Tibial artery (tissue), 4 donors: ENCODE data around the gene AFF3.
"Not testable (repeated sequence)": the region's sequence is repeated elsewhere in the genome, so short reads cannot be mapped to it uniquely, and the experiment has no call there.

ENCODE experiments used
- DNase-seq, 2 donors: peaks; one replicate each; pipeline ENCODE4 v3.0.0-alpha.2; 2019
- H3K27ac ChIP-seq, 2 donors: fragments of 200-600 bp; sonication (generic) in 1 of 2; 1 replicate in 1 of 2; 2 replicates in 1 of 2; pipeline ENCODE4 v1.5.1; 2018 to 2019; ENCODE audit warnings: mild to moderate bottlenecking in 1 of 2
- H3K27me3 ChIP-seq, 2 donors: fragments of 200-600 bp; sonication (generic) in 1 of 2; one replicate each; pipeline versions ENCODE4 v1.5.1 to v1.6.0; 2016 to 2019
- H3K36me3 ChIP-seq, 3 donors: fragments of 200-600 bp; sonication (generic) in 2 of 3; one replicate each; pipeline ENCODE4 v1.5.1; 2016 to 2019; ENCODE audit warnings: mild to moderate bottlenecking in 2 of 3
- H3K4me1 ChIP-seq, 4 donors: fragments of 200-600 bp; sonication (generic) in 2 of 4; 1 replicate in 3 of 4; 2 replicates in 1 of 4; pipeline ENCODE4 v1.5.1; 2016 to 2019
- H3K4me3 ChIP-seq, 2 donors: fragments of 200-600 bp; sonication (generic) in 1 of 2; 1 replicate in 1 of 2; 2 replicates in 1 of 2; pipeline ENCODE4 v1.5.1; 2018 to 2019; ENCODE audit warnings: mild to moderate bottlenecking in 2 of 2
- H3K9me3 ChIP-seq, 3 donors: fragments of 200-600 bp; sonication (generic) in 1 of 3; one replicate each; pipeline ENCODE4 v1.5.1; 2016 to 2019
- CTCF ChIP-seq, 2 experiments: fragments of 200-600 bp in 1 of 2; fragments of 450-650 bp in 1 of 2; IDR thresholded peaks; one replicate each; pipeline ENCODE4 v1.5.1; 2017 to 2019; ENCODE audit warnings: antibody characterized with exemption in 2 of 2, mild to moderate bottlenecking in 1 of 2, moderate library complexity in 1 of 2
- intact Hi-C: fragments of 100-400 bp; cut with DNase I; formaldehyde crosslinking; loops from one replicate; pipeline ENCODE4 v1.15.0; 2023; ENCODE audit warnings: low total_unique reads

Gene AFF3

GRCh38 chr2:99956232-99957030, 186.0 kb downstream of the AFF3 start:
- no peaks in the 10 kb centered on the region for H3K36me3 ChIP-seq
- TF ChIP-seq CTCF (IDR thresholded peaks at IDR 0.05) = no peak
- no peak overlapping the region for H3K27ac ChIP-seq
- H3K27me3 ChIP-seq = no peaks in the 10 kb centered on the region
- H3K9me3 ChIP-seq = no peaks in the 10 kb centered on the region
- intact Hi-C loops = no loop called here
- H3K4me3 ChIP-seq = no peak overlapping the region
- no peaks in the 10 kb centered on the region for H3K4me1 ChIP-seq
- DNase-seq = no peak

GRCh38 chr2:99953750-99954149, 188.6 kb downstream of the AFF3 start:
- Histone ChIP-seq H3K27me3 (no peaks in the 10 kb centered on the region), H3K4me3 (no peak overlapping the region), H3K9me3 (no peaks in the 10 kb centered on the region), H3K27ac (no peak overlapping the region), H3K4me1 (no peaks in the 10 kb centered on the region), H3K36me3 (no peaks in the 10 kb centered on the region)
- DNase-seq = no peak
- intact Hi-C loops = no loop called here
- no peak for TF ChIP-seq CTCF (IDR thresholded peaks at IDR 0.05)

GRCh38 chr2:99949963-99950362, 192.4 kb downstream of the AFF3 start:
- Histone ChIP-seq H3K27ac (no peak overlapping the region), H3K27me3 (no peaks in the 10 kb centered on the region), H3K4me3 (no peak overlapping the region), H3K36me3 (no peaks in the 10 kb centered on the region), H3K9me3 (no peaks in the 10 kb centered on the region), H3K4me1 (no peaks in the 10 kb centered on the region)
- intact Hi-C loops = no loop called here
- TF ChIP-seq CTCF (IDR thresholded peaks at IDR 0.05) = no peak
- DNase-seq = no peak

- intact Hi-C loops = no loop called here
- no peak overlapping the region for H3K27ac ChIP-seq
These were observed 192.9 kb downstream of the AFF3 start for GRCh38 chr2:99949530-99949929.

GRCh38 chr2:99948010-99948409, 194.4 kb downstream of the AFF3 start:
- DNase-seq = no peak
- Histone ChIP-seq H3K4me1 (no peaks in the 10 kb centered on the region), H3K27me3 (no peaks in the 10 kb centered on the region), H3K36me3 (no peaks in the 10 kb centered on the region), H3K27ac (no peak overlapping the region), H3K4me3 (no peak overlapping the region), H3K9me3 (no peaks in the 10 kb centered on the region)
- no peak for TF ChIP-seq CTCF (IDR thresholded peaks at IDR 0.05)
- intact Hi-C loops = no loop called here

More at GRCh38 chr2:99949530-99949929, 192.9 kb downstream of the AFF3 start:
- no peaks in the 10 kb centered on the region for H3K4me1 ChIP-seq
- no peak for TF ChIP-seq CTCF (IDR thresholded peaks at IDR 0.05)
- H3K36me3 ChIP-seq = no peaks in the 10 kb centered on the region
- no peaks in the 10 kb centered on the region for H3K9me3 ChIP-seq
- H3K27me3 ChIP-seq = no peaks in the 10 kb centered on the region
- DNase-seq = no peak
- H3K4me3 ChIP-seq = no peak overlapping the region

- H3K9me3 ChIP-seq, H3K27me3 ChIP-seq, DNase-seq, H3K36me3 ChIP-seq, H3K4me1 ChIP-seq, H3K27ac ChIP-seq, intact Hi-C loops, H3K4me3 ChIP-seq: not testable (repeated sequence)
These were observed 195.0 kb downstream of the AFF3 start for GRCh38 chr2:99947366-99947765.
